GM23338 (cell line): ENCODE results near the gene SLC8A1. TPM values are rescaled to one million over a fixed set of nuclear protein-coding genes. Genes with fewer than 3 reads are reported as not detected.

ENCODE experiments used
- ATAC-seq: fragments of 200-7000 bp; cut with Tn5 transposase; 3 replicates; pipeline ENCODE4 v1.9.1; 2020
- DNase-seq: peaks from one replicate; pipeline ENCODE4 v3.0.0-alpha.2; 2015; ENCODE audit warnings: low spot score
- H2AFZ ChIP-seq: fragments of 200-600 bp; sonication (generic); 2 replicates; pipeline ENCODE4 v1.8.0; 2016; ENCODE audit warnings: antibody characterized with exemption, mild to moderate bottlenecking, moderate library complexity
- H3F3A ChIP-seq: fragments of 200-600 bp; sonication (generic); replicated peaks from 2 replicates; pipeline ENCODE4 v1.8.0; 2017; ENCODE audit warnings: antibody characterized with exemption, mixed run types, low read depth
- H3K27ac ChIP-seq: fragments of 200-600 bp; sonication (generic); 2 replicates; pipeline ENCODE4 v1.6.1; 2016; ENCODE audit warnings: low read depth
- H3K27me3 ChIP-seq: fragments of 200-600 bp; sonication (generic); 2 replicates; pipeline ENCODE4 v1.8.0; 2016; ENCODE audit warnings: mild to moderate bottlenecking, mixed run types, moderate library complexity; ENCODE audit not compliant: insufficient read depth
- H3K36me3 ChIP-seq: fragments of 200-600 bp; sonication (generic); 2 replicates; pipeline ENCODE4 v1.8.0; 2016; ENCODE audit warnings: mild to moderate bottlenecking; ENCODE audit not compliant: insufficient read depth
- H3K4me1 ChIP-seq: fragments of 200-600 bp; sonication (generic); 2 replicates; pipeline ENCODE4 v1.8.0; 2016; ENCODE audit warnings: mild to moderate bottlenecking, moderate library complexity; ENCODE audit not compliant: insufficient read depth
- H3K4me2 ChIP-seq: fragments of 200-600 bp; sonication (generic); 2 replicates; pipeline ENCODE4 v1.7.1; 2017; ENCODE audit warnings: mixed run types
- H3K4me3 ChIP-seq: fragments of 200-600 bp; sonication (generic); 2 replicates; pipeline ENCODE4 v1.6.1; 2016; ENCODE audit warnings: mixed run types
- H3K79me2 ChIP-seq: fragments of 200-600 bp; sonication (generic); replicated peaks from 2 replicates; pipeline ENCODE4 v1.8.0; 2017; ENCODE audit warnings: mild to moderate bottlenecking; ENCODE audit not compliant: insufficient read depth
- H3K9me2 ChIP-seq: fragments of 200-600 bp; sonication (generic); 2 replicates; pipeline ENCODE4 v1.8.0; 2017; ENCODE audit not compliant: insufficient read depth
- H4K20me1 ChIP-seq: fragments of 200-600 bp; sonication (generic); replicated peaks from 2 replicates; pipeline ENCODE4 v1.8.0; 2017; ENCODE audit warnings: mild to moderate bottlenecking; ENCODE audit not compliant: insufficient read depth
- H3K27ac Mint-ChIP-seq: 2 replicates; pipeline ENCODE4 v1.8.0; 2020; ENCODE audit warnings: inconsistent platforms, mild to moderate bottlenecking, moderate library complexity, mixed read lengths
- H3K27me3 Mint-ChIP-seq: 3 replicates; pipeline ENCODE4 v1.8.0; 2022; ENCODE audit warnings: low read depth, mild to moderate bottlenecking, moderate library complexity, mixed read lengths, inconsistent platforms; ENCODE audit not compliant: insufficient read depth, poor library complexity
- H3K36me3 Mint-ChIP-seq: 3 replicates; pipeline ENCODE4 v1.8.0; 2021; ENCODE audit warnings: low read depth, mild to moderate bottlenecking, inconsistent platforms, moderate library complexity, mixed read lengths
- H3K4me1 Mint-ChIP-seq: 3 replicates; pipeline ENCODE4 v1.8.0; 2020; ENCODE audit warnings: mild to moderate bottlenecking, inconsistent platforms, mixed read lengths
- H3K4me3 Mint-ChIP-seq: 3 replicates; pipeline ENCODE4 v1.8.0; 2021; ENCODE audit warnings: moderate library complexity, mild to moderate bottlenecking, inconsistent platforms, mixed read lengths
- H3K9me3 Mint-ChIP-seq: 3 replicates; pipeline ENCODE4 v1.8.0; 2020; ENCODE audit warnings: moderate library complexity, mild to moderate bottlenecking, inconsistent platforms, mixed read lengths
- CTCF ChIP-seq, 2 experiments: fragments of 200-600 bp in 1 of 2; sonication (generic) in 1 of 2; conservative IDR thresholded peaks; 2 replicates each; pipeline versions ENCODE4 v1.5.1 to v1.6.1; 2016 to 2017; ENCODE audit warnings: antibody characterized with exemption in 2 of 2, low read depth in 2 of 2, mild to moderate bottlenecking in 2 of 2, moderate library complexity in 1 of 2
- EZH2phosphoT487 ChIP-seq: fragments of 200-600 bp; sonication (generic); IDR thresholded peaks from one replicate; pipeline ENCODE4 v1.8.1; 2018; ENCODE audit warnings: antibody characterized with exemption; ENCODE audit not compliant: unreplicated experiment
- JUNB ChIP-seq: IDR thresholded peaks from one replicate; pipeline ENCODE4 v1.6.1; 2016; ENCODE audit warnings: antibody characterized with exemption; ENCODE audit not compliant: unreplicated experiment
- NANOG ChIP-seq: IDR thresholded peaks from 2 replicates; pipeline ENCODE4 v1.6.1; 2016; ENCODE audit warnings: antibody characterized with exemption, borderline replicate concordance
- POLR2AphosphoS5 ChIP-seq: IDR thresholded peaks from 2 replicates; pipeline ENCODE4 v1.6.1; 2016; ENCODE audit warnings: antibody characterized with exemption, low read depth
- STAT1 ChIP-seq: IDR thresholded peaks from one replicate; pipeline ENCODE4 v1.6.1; 2016; ENCODE audit warnings: antibody characterized with exemption; ENCODE audit not compliant: unreplicated experiment
- ZNF114 ChIP-seq: fragments of 250-450 bp; sonication (Bioruptor Pico); IDR thresholded peaks from 2 replicates; pipeline ENCODE4 v1.5.0; 2020; ENCODE audit warnings: mild to moderate bottlenecking, moderate library complexity
- ZNF331 ChIP-seq: fragments of 250-450 bp; sonication (Bioruptor Pico); IDR thresholded peaks from 2 replicates; pipeline ENCODE4 v1.5.0; 2020; ENCODE audit warnings: low read depth, mild to moderate bottlenecking, moderate library complexity
- polyA plus RNA-seq: library from polyadenylated mRNA; unstranded; fragments of >200 nt; fragmentation: Nextera tagmentation; extraction: Ambion mirVana; gene quantifications from 2 replicates; pipeline ENCODE4 v1.2.1, GENCODE V29; 2016
- total RNA-seq: library from RNA; depleted of rRNA; stranded (reverse); fragments of >200 nt; shearing (Covaris generic); gene quantifications from 2 replicates; pipeline ENCODE4 v1.2.3, GENCODE V29; 2014
- TF ChIP-seq, protein P1 (sequence below): IDR thresholded peaks from one replicate; pipeline ENCODE4 v1.6.1; 2018; ENCODE audit warnings: antibody characterized with exemption; ENCODE audit not compliant: unreplicated experiment
- TF ChIP-seq, protein P2 (sequence below): IDR thresholded peaks from 2 replicates; pipeline ENCODE4 v1.6.1; 2016; ENCODE audit warnings: antibody characterized with exemption

The SLC8A1 gene
- total and polyA plus RNA-seq, 2 experiments from 2014 or later: 2.5 to 3.3 TPM

- no peaks in the 10 kb centered on the region for H3K27me3 ChIP-seq
- DNase-seq (no peak), ATAC-seq (peak; percentile 45; the same call in 2 of the 3 replicates)
- H3F3A ChIP-seq: no peaks in the 10 kb centered on the region
- no peak overlapping the region for H2AFZ ChIP-seq
- no peaks in the 10 kb centered on the region for H3K36me3 ChIP-seq
- peak in 1 of 2 experiments; percentile 36; a peak in 2 of 4 replicates for TF ChIP-seq CTCF (conservative IDR thresholded peaks at IDR 0.05; ENCODE audit: low read depth in 2 of 2)
- TF ChIP-seq ZNF114 (CRISPR knock-in tag): no peak
- TF ChIP-seq ZNF331: no peak
- no peak for TF ChIP-seq EZH2phosphoT487
- H3K9me2 ChIP-seq: no peaks in the 10 kb centered on the region
- Mint-ChIP-seq H3K4me3 (no peak overlapping the region), H3K27ac (no peak overlapping the region), H3K9me3 (no peaks in the 10 kb centered on the region), H3K4me1 (peaks cover 4% of the 10 kb centered on the region; the same call in 1 of the 3 replicates), H3K36me3 (no peaks in the 10 kb centered on the region), H3K27me3 (peaks cover 2% of the 10 kb centered on the region)
- no peak overlapping the region for H3K4me2 ChIP-seq
- no peak overlapping the region for H3K4me3 ChIP-seq
- H4K20me1 ChIP-seq: no peaks in the 10 kb centered on the region
- no peaks in the 10 kb centered on the region for H3K79me2 ChIP-seq
- no peaks in the 10 kb centered on the region for H3K4me1 ChIP-seq
- H3K27ac ChIP-seq: no peak overlapping the region
These were observed 178.1 kb downstream of the SLC8A1 start for GRCh38 chr2:40273734-40274182.

DNA sequence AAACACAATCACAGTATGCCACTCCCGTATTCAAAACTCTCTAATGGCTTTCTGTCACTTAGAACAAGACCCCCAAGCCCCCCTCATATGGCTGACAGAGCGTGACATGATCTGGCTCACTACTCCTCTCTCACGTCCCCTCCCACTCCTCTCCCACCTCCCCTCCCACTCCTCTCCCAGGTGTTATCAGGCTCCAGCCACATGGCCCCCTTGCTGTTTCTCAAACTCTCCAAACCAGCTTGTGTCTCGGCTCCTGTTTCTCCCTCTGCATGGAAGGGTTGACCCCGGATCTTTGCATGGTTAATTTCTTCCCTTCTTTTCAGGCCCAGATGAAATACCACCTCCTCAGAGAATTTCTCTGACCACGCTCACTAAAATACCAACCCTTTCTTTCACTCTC lies 180.8 kb downstream of the SLC8A1 start:
- Histone ChIP-seq H3K27ac (no peak overlapping the region), H3K9me2 (no peaks in the 10 kb centered on the region), H4K20me1 (no peaks in the 10 kb centered on the region), H3K4me2 (no peak overlapping the region), H3F3A (no peaks in the 10 kb centered on the region), H3K4me3 (no peak overlapping the region), H3K79me2 (no peaks in the 10 kb centered on the region), H3K4me1 (peaks cover 4% of the 10 kb centered on the region; the same call in 1 of the 2 replicates), H3K27me3 (no peaks in the 10 kb centered on the region), H2AFZ (no peak overlapping the region), H3K36me3 (no peaks in the 10 kb centered on the region)
- Mint-ChIP-seq H3K9me3 (no peaks in the 10 kb centered on the region), H3K4me3 (no peak overlapping the region), H3K36me3 (no peaks in the 10 kb centered on the region), H3K4me1 (peaks cover 8% of the 10 kb centered on the region; the same call in 2 of the 3 replicates), H3K27me3 (peaks cover 2% of the 10 kb centered on the region), H3K27ac (no peak overlapping the region)
- ATAC-seq (no peak), DNase-seq (no peak)
- TF ChIP-seq NANOG (no peak), POLR2AphosphoS5 (no peak), CTCF (conservative IDR thresholded peaks at IDR 0.05; ENCODE audit: low read depth in 2 of 2) (no peak), STAT1 (no peak), JUNB (no peak), ZNF114 (CRISPR knock-in tag) (no peak), ZNF331 (no peak)
- TF ChIP-seq, protein P1, sequence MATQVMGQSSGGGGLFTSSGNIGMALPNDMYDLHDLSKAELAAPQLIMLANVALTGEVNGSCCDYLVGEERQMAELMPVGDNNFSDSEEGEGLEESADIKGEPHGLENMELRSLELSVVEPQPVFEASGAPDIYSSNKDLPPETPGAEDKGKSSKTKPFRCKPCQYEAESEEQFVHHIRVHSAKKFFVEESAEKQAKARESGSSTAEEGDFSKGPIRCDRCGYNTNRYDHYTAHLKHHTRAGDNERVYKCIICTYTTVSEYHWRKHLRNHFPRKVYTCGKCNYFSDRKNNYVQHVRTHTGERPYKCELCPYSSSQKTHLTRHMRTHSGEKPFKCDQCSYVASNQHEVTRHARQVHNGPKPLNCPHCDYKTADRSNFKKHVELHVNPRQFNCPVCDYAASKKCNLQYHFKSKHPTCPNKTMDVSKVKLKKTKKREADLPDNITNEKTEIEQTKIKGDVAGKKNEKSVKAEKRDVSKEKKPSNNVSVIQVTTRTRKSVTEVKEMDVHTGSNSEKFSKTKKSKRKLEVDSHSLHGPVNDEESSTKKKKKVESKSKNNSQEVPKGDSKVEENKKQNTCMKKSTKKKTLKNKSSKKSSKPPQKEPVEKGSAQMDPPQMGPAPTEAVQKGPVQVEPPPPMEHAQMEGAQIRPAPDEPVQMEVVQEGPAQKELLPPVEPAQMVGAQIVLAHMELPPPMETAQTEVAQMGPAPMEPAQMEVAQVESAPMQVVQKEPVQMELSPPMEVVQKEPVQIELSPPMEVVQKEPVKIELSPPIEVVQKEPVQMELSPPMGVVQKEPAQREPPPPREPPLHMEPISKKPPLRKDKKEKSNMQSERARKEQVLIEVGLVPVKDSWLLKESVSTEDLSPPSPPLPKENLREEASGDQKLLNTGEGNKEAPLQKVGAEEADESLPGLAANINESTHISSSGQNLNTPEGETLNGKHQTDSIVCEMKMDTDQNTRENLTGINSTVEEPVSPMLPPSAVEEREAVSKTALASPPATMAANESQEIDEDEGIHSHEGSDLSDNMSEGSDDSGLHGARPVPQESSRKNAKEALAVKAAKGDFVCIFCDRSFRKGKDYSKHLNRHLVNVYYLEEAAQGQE: no peak
- TF ChIP-seq, protein P2, sequence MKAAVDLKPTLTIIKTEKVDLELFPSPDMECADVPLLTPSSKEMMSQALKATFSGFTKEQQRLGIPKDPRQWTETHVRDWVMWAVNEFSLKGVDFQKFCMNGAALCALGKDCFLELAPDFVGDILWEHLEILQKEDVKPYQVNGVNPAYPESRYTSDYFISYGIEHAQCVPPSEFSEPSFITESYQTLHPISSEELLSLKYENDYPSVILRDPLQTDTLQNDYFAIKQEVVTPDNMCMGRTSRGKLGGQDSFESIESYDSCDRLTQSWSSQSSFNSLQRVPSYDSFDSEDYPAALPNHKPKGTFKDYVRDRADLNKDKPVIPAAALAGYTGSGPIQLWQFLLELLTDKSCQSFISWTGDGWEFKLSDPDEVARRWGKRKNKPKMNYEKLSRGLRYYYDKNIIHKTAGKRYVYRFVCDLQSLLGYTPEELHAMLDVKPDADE: no peak
